HG03378 (cell line): ENCODE results near the gene ATXN1.
"Not testable (repeated sequence)": the region's sequence is repeated elsewhere in the genome, so short reads cannot be mapped to it uniquely, and the experiment has no call there.

Experiments
- ATAC-seq: cut with Tn5 transposase; IDR thresholded peaks from one replicate; pipeline ENCODE4 v1.9.1; 2021; ENCODE audit warnings: mild to moderate bottlenecking, moderate library complexity; ENCODE audit not compliant: unreplicated experiment

Gene ATXN1

DNA sequence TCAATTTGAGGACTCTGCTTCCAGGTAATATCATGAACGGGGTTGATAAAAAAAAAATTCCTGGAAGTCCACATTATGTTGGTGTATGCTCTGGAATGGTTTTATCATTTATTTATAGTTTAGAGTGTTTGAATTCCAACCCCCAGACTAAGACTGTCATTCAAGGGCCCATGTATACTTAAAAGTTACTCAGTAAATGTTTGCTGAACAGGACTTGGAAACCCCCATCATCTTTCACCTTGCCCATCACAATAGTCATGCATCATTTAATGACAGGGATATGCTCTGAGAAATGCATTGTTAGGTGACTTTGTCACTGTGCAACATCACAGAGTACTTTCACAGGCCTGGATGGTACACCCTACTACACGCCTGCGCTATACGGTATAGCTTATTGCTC lies 104.8 kb downstream of the ATXN1 start:
- no peak for ATAC-seq

DNA sequence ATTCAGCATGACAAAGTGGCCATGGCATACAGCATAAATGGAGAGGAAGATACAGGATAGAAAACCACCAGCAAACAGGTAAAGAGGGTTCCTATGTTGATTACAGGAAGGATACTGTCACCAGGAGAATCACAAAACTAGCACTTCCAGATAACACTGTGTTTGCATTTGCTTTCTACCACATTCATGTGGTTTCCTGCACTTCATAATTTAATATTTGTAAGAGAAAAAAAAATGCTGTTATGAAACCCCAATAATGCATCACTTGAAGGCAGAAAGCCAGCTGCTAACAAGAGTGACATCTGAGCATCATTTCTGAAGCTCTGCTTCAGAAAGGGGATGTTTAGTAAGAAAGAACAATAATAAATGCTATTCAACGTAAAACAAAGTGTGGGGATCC lies 106.6 kb downstream of the ATXN1 start:
- no peak for ATAC-seq

DNA sequence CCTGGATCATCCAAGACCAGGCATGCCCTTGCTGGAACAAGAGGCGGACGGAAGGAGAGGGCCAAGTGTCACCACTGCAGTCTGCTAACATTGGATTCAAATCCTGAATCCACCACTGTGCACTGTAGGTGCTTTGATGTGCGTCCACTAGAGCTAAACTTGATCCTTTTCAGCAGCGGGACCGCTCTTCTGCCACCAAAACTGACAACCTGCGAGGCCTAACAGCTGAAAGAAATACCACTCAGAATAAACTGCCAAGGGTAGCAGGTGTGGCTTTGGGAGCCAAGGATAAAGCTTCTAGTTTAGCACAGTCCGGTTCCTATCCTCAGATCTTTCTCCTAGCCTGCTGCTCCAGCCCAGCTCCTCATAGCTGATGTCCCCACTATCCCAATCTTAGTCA lies 108.0 kb downstream of the ATXN1 start:
- no peak for ATAC-seq

DNA sequence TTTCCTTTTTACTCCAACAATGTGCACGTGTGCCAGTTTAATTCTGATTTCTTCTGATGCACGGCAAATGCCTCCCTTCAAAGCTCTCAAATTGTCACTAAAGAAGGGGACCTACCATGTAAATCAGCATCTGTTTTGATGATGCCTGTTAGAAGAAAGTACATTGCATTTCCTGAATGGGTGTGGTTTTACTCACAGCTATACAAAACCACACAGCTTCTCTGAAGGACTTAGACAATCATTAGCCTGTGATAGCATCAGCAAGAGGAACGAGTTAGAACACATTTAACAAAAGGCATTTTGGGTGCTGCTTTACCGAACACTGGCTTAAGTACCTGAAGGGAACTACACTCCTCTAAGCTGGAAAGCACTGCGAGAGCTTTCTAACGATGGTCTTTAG lies 109.4 kb downstream of the ATXN1 start:
- peak; percentile 95 for ATAC-seq

DNA sequence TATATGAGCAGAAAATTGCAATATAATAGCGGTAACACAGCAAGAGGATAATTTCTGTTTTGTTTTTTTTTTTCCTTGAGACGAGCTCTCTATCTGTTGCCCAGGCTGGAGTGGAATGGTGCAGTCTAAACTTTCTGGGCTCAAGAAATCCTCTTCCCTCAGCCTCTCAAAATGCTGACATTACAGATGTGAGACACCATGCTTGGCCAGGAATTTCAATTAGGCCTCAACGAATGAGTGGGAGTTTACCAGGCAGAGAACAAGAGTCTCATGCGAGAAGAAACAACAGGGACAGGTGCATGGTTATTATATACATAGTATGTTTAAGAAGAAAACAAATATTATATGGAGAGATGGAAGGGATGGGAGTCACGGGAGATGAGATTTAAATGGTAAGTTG lies 111.4 kb downstream of the ATXN1 start:
- no peak for ATAC-seq

DNA sequence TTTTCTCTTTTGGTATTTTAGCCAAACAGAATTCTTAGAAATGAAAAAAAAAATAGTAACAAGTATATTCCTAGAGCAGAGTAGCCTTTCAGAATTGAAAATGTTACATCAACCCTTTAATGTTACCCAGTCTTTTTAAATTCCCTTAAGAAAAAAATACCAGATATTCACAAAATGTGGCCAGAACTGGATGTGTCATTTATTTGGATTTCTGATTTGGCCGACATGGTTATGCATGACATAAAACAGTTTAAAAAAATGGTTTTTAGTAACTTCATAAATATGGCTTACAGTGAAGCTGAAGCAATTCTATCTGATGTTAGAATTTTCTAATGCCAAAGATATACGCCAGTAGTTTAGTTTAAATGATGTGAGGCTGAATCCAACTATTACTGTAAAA lies 112.0 kb downstream of the ATXN1 start:
- no peak for ATAC-seq

DNA sequence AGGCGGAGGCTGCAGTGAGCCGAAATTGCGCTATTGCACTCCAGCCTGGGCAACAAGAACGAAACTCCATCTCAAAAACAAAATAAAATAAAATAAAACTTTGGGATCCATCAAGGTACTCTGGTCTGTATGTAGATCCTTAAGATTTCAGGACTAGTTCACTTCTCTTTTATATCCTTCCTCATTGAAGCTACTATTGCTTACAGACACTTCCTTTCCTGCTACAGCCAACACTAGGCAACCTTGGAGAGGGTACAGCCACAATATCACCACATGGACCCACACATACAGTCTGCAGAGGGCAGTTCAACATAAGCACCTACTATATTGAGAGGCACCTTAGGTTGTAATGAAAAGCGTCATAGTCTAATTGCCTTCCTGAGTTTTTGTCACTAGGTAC lies 113.3 kb downstream of the ATXN1 start:
- no peak for ATAC-seq

DNA sequence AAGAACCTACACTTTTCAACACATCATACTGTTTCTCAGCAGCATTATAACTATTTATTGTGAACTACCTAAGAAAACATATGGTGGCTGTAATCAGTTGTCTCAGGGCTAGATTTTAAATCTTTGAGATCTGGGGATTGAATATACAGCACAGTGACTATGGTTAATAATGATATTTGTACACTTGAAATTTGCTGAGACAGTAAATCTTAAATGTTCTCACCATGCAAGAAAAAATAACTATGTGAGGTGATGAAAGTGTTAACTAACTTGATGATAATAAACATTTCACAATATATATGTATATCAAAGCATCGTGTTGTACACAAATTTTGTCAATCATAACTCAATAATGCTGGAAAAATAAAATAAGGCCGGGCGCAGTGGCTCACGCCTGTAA lies 113.8 kb downstream of the ATXN1 start:
- no peak for ATAC-seq

DNA sequence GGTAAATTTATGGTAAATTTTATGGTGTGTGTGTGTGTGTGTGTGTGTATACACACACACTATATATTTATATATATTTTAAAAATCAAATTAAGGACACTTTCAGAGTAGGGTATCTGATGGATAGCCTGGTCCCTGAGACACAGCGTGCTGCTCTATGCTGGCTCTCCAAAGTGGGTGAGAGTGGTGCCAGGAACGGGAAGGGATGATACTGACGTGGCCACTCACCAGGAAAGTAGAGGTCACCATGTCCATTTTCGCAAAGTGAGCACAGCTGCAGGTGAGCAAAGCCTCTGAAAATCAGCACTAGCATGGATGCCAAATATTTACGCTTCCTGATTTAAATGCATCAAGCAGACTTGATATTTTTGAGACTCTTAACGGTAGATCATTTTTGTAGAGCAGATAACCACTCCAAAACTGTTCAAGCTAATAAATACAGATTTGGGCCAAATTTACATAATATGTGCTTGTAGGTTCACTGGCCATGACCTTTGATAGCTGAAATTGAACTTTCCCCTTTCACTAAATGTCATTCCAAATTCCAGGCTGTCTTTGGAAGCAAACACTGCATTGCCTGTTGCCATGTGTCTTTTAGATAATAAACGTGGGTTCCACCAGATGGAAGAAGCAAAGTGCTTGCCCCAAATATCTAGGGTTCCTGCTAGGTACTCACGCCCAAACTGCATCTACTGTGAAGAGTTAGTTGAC lies 116.6 kb downstream of the ATXN1 start:
- no peak for ATAC-seq

DNA sequence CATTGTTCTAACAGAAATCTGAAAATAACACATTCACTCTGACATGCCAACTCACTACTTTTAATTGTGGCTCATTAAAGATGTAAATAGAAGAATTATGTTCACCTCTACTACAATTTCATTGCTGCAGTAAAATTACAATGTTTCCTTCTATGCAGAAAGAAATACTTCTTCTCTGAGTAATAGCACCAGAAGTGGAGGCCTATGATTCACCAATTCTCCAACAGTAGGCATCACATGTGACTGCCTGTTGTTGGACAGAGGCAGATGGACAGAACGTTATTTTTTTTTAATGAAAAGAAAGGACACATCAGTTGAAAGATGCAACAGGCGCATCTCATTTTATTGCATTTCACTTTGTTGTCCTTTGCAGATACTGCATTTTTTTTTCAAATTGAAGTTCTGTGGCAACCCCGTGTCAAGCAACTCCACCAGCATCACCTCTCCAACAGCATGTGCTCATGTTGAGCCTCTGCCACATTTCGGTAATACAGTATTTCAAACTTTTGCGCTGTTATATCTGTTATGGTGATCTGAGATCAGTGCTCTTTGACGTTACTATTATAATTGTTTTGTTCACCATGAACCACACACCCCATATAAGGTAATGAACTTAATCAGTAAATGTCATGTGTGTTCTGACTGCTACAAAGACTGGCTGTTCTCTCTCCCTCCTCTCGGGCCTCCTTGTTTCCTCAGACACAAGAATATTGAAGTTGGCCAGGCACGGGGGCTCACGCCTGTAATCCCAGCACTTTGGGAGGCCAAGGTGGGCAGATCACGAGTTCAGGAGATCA lies 121.4 kb downstream of the ATXN1 start:
- no peak for ATAC-seq

DNA sequence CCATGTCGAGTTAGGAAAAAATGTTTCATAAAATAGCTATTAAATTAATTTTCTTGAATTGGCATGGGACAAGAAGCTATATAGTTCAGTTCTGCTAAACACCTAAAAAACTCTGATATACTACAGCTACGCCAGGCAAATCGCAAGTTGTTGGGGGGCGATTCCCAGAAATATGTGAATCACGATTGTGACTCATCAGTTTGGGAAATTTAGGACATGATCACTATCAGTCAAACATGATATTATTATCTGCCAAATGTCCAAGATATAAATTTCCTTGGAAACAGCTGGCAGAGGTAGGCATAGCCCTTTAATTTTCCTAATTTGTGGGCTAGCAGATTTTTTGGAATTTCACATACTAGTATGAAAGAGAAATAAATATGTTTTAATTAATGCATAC lies 123.6 kb downstream of the ATXN1 start:
- no peak for ATAC-seq

DNA sequence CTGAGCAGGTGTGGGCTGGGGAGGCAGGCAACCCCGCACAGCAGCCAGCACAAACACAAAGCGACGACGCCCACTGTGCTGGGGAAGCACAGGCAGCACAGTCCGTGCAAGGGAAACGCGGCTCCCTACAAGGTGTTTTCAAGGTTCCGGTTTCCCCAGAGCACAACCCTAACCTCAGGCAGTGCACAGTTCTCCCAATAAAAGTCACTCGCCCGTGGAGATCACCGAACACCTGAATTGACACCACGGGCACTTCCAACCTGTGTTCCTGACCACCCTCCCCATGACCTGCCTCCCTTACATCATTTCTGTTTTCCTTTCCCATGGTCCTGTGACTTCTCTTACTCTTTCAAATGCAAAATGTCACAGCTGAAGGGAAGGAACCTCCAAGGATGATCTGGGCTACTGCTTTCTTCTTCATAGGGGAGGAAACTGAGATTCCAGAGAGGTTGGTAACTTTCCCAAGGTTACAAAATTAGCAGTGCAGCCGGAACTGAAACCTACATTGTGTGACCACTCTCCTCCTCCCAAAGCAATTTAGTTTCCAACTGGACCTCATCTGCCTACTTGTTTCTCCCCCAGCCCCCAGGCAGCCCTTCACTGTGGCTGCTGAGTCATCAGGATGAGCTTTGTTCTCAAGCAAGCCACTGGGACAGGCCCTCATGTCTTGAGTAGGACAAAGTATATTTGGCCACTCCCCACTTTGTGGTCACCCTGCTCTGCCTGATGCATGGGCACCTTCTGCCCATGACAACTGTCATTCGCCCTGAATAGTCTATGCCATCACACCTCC lies 125.3 kb downstream of the ATXN1 start:
- no peak for ATAC-seq

DNA sequence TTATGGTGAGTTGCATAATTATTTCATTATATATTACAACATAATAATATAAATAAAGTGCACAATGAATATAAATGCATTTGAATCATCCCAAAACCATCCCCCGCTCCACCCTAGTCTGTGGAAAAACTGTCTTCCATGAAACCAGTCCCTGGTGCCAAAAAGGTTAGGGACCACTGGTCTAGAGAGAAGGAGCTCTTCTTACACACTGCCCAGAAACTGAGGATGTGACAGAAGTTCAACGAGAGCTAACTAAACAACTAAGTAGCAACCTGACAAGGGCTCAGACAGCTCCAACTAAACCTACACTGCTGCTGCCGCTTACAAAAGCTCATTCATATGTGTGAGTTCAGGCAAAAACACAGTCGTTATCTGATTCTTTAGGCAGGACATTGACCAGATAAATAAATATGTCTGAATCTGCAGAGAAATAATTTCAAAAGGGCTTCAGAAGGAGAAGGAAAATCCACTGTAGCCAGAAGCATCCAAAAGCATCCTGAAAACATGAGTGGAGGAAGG lies 125.9 kb downstream of the ATXN1 start:
- no peak for ATAC-seq

DNA sequence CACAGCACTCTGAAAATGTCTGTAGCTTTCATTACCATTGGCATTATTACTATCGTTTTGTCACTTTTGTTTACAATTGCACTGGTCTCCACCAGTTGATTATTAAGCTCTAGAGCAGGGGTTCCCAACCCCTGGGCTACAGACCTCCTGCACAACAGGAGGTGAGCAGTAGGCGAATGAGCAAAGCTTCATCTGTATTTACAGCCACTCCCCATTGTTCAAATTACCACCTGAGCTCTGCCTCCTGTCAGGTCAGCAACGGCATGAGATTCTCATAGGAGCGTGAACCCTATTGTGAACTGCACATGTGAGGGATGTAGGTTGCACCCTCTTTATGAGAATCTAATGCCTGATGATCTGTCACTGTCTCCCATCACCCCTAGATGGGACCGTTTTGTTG lies 126.4 kb downstream of the ATXN1 start:
- ATAC-seq, result no peak

DNA sequence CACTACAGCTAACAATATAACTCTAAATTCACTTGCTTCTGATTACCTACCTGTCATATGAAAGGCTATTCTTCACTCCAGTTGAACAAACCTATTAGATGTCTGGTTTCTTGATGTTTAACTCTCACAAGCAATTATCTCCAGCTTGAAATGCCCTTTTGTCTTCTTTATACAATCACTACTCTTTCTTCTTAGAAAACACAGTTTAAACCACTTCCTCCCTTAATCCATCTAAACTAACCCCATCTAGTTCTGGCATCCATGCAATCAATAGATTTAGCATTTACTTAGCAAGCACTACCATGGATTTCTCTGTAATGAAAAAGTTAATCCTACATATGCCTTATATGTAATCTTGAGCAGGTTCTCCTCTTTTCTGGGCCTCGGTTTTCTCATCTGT lies 127.3 kb downstream of the ATXN1 start:
- ATAC-seq, result no peak

DNA sequence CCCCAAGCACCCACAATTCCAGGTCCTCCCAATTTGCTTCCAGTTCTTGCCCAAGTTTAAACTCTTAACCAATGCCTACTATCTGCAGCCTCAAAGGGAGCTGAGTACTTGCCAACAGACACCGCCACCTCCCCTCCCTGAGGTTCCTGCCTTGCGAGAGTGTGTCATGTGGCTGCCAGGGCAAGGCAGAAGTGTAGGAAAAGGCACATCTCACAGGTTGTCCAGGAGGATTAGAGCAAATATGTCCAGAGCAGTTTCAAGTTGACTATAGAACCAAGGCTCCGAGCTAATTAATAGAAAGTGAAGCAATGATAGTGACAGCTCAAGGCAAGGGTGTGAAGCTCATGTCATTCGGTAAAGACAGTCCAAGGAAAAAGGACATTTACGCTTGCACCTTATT lies 127.8 kb downstream of the ATXN1 start:
- ATAC-seq, result no peak

DNA sequence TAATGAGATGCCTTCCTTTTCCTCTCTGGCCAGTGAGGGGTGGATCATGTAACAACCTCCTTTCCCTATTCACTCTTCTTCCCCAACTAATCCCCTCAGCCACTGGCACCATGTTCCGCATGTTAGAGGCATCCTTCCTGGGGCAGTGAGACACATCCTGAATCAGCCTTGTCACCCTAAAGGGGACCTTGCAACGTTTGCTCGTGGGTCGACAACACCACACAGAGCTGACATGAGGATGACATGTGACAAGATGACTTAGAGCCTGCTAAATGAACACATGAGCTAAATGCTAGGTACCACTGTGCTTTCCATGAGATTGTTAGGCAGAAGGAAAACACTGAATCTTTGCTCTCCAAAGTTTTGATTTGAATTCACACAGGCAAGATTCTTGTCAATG lies 129.2 kb downstream of the ATXN1 start:
- ATAC-seq, result no peak

DNA sequence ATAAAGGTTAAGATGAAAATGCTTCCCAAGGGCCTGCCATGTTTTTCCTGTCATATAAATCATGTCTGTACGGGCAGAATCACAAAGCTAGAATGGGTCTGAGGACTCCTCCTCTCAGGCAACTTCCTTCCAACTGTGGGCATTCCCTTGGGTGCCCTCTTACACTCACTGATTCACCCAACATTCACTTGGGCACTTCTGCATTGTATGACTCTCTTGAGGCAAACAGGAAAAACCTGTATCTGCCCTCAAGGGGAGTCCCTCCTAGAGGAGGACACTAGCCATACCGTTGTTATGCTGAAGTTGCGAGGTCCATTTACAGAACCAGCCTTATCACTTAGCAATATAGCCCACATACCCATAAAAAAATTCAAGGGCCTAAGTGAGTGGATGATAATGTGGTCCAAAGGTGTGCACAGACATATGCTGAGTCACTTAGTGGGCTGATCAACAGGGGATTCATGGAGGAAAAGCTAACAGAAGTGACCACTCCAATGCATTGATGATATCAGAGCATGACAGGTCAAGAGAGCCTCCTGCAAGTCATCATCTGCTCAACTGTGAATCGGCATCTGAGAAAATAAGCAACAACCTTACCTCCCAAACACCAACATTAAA lies 131.1 kb downstream of the ATXN1 start:
- ATAC-seq, result no peak

DNA sequence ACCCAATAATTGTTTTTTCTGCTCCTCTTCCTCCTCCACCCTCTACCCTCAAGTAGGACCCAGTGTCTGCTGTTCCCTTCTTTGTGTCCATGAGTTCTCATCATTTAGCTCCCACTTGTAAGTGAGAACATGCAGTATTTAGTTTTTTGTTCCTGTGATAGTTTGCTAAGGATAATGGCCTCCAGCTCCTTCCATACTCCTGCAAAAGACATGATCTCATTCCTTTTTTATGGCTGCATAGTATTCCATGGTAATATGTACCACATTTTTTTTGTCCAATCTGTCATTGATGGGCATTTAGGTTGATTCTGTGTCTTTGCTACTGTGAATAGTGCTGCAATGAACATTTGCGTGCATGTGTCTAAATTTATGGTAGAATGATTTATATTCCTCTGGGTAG lies 132.7 kb downstream of the ATXN1 start:
- ATAC-seq, result not testable (repeated sequence)

DNA sequence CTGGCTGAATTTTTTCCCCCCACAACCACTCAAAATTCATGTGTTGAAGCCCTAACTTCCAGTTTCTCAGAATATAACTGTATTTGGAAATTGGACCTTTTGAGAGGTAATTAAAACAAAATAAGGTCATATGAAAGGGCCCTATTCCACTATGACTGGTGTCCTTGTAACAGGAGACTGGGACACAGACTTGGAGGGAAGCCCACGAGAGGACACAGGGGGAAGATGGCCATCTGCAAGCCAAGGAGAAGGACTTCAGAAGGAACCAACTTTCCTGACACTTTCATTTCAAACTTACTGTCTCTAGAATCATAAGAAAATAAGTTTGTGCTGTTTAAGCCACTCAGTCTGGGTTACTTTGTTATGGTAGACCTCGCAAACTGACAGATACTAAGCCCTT lies 134.6 kb downstream of the ATXN1 start:
- no peak for ATAC-seq
